Right ventricle myocardium inferior (tissue), 1 donor: Measurements from ENCODE around the gene MED22. TPM values are rescaled to one million over a fixed set of nuclear protein-coding genes. Genes with fewer than 3 reads are reported as not detected.
"Not testable (repeated sequence)": the region's sequence is repeated elsewhere in the genome, so short reads cannot be mapped to it uniquely, and the experiment has no call there.

Source experiments
- ATAC-seq: fragments of 200-7000 bp; cut with Tn5 transposase; one replicate; pipeline ENCODE4 v1.9.1; 2020; ENCODE audit warnings: mild to moderate bottlenecking, moderate library complexity
- DNase-seq: peaks from one replicate; pipeline ENCODE4 v3.0.0; 2021; ENCODE audit errors: missing footprints
- intact Hi-C: fragments of 100-400 bp; cut with DNase I; formaldehyde crosslinking; loops from one replicate; pipeline ENCODE4 v1.11.0; 2022
- total RNA-seq: library from RNA; stranded (reverse); fragmentation: NEBNext Ultra II Directional; extraction: Animal tissue kit (Norgen Biotek cat#: 25700); gene quantifications from one replicate; pipeline ENCODE4 v1.2.1, GENCODE V29; 2021
- donor health status: DM: no; HTN: yes; CAD: no; lungs with severe emphysema.

Gene MED22
- total RNA-seq, 1 donor from 2014 or later = 20.8 TPM

DNA sequence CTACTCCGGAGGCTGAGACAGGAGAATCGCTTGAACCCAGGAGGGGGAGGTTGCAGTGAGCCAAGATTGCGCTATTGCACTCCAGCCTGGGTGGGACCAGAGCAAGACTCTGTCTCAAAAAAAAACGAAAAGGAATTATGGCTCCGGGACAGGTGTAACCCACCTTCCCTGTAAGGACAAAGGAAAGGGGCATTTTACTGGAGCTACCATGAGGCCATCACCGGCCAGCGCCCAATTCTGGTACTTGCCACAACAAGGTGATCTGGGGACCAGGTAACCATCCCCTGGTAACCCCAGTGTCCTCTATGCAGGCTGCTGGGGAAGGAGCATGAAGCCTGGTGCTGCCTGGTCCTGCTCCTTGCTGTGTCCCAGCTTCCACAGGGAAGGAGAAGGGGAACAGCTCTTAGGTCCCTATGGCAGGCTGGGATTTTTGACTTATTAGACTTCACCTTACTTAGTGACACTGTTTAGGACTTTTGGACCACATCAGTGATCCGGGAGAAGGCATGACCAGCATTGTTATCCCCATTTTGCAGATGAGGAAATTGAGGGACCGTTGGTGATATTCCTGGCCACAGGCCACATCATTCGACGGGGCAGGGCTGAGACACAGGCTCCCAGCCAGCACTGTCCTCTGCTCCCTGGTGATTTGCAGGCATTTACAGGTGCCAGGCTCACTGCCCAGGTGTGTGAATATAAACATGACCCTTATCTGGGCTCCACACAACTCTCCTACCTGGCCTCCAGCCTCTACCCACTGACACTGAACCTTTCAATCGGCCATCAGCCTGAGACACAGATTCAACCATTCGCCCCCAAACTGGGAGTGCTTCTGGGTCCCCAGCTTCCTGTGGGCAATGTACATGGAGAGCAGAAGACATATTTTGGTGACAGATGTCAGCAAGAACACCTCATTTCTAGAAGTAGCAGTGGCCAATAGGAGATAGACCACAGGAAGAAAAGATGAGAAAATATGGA is 46.4 kb downstream of the MED22 start:
- no peak for DNase-seq

DNA sequence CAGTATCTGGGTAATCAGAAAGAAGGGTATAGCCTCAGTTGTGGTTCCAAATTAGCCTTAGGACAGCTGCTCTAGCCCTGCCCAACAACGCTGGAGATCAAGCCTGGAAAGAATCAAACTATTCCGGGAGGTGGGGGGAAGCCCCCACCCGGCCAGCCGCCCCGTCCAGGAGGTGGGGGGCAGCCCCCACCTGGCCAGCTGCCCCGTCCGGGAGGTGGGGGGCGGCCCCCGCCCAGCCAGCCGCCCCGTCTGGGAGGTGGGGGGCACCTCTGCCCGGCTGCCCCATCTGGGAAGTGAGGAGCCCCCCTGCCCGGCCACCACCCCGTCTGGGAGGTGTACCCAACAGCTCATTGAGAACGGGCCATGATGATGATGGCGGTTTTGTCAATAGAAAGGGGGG is 47.9 kb downstream of the MED22 start:
- ATAC-seq, intact Hi-C loops, DNase-seq: not testable (repeated sequence)

More for the DNA sequence above, 46.4 kb downstream of the MED22 start:
- no peak for ATAC-seq
- intact Hi-C loops = no loop called here

DNA sequence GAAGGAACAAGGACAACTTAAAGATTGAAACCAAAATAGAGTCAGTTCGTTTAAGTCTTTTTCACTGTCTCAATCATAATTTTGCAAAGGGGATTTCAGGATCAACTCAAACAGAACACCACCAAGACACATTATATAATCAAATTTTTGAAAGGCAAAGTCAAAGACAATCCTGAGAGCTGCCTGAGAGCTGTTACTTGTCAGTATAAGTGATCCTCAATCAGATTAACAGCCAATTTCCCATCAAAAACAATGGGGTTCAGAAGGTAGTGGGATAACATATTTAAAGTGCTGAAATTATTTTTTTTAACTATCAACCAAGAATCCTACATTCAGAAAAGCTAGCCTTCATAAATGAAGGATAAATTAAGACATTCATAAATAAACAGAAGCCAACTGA is 53.7 kb downstream of the MED22 start:
- ATAC-seq (no peak), DNase-seq (no peak)
- intact Hi-C loops = no loop called here

DNA sequence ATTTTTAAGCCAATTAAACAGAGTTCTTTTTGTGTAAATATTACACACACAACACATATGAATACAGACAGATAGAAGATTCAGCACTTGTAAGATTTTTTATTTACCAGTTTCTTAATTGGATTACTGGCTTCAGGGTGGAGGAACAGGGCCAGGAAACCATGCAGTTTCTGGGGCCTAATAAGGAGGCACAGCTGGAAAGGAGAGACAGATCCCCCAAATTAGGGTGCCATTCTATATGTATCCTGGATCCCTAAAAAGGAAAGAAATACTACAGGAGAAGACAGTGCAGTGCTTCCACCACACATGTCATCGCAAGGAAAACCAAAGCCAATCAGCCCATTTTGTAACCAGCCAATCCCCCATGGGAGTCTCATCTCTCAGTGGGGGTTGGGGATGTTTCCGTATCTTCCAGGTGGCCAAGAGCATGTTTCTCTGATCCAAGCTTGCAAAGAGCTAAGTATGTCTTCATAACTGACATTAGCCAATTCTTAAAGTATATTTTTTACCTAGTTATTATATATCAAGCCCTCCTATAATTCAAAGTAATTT is 57.1 kb downstream of the MED22 start:
- intact Hi-C loops = no loop called here
- ATAC-seq = no peak
- DNase-seq = no peak

Other genes starting within 250 kb of the MED22 start
- gene RALGDS, start 226.9 kb downstream of the MED22 start, total RNA-seq = 33.7 TPM
- gene GBGT1, start 184.2 kb downstream of the MED22 start, total RNA-seq = 8.2 TPM
- not detected for gene OBP2B, start 138.9 kb downstream of the MED22 start, total RNA-seq
- 1.5 TPM for gene ABO, start 72.9 kb downstream of the MED22 start, total RNA-seq
- 13.4 TPM for gene SURF6, start 11.9 kb downstream of the MED22 start, total RNA-seq
- 977 TPM for gene RPL7A, start 87 bp upstream of the MED22 start, total RNA-seq
- 62.6 TPM for gene SURF1, start 8.4 kb upstream of the MED22 start, total RNA-seq
- gene SURF2, start 8.4 kb upstream of the MED22 start, total RNA-seq = 13.2 TPM
- gene SURF4, start 27.9 kb upstream of the MED22 start, total RNA-seq = 68.4 TPM
- gene STKLD1, start 28.2 kb upstream of the MED22 start, total RNA-seq = 0.27 TPM
- 18.7 TPM for gene REXO4, start 69.9 kb upstream of the MED22 start, total RNA-seq
- gene ADAMTS13, start 74.2 kb upstream of the MED22 start, total RNA-seq = 3.6 TPM
- gene CACFD1, start 111.8 kb upstream of the MED22 start, total RNA-seq = 13.9 TPM
- gene SLC2A6, start 131.0 kb upstream of the MED22 start, total RNA-seq = 2.7 TPM
- gene MYMK, start 176.8 kb upstream of the MED22 start, total RNA-seq = not detected
- 9.5 TPM for gene ADAMTSL2, start 186.6 kb upstream of the MED22 start, total RNA-seq